Measurements from ENCODE around the gene RAB19. TPM values are rescaled to one million over a fixed set of nuclear protein-coding genes. Genes with fewer than 3 reads are reported as not detected.

RAB19 gene
- total and polyA plus RNA-seq, 9 of the 15 experiments (the other 6 are each of a cell fraction or from before 2014, with no cell fraction given): not detected

- TF ChIP-seq ZBTB43 (CRISPR knock-in tag; IDR thresholded peaks at IDR 0.05) (no peak), ARID3A (IDR thresholded peaks at IDR 0.05; ENCODE audit: borderline replicate concordance, low read depth, low read length) (peak; percentile 71; the same call in 1 of the 2 replicates), NR4A1 (CRISPR knock-in tag; IDR thresholded peaks at IDR 0.05) (no peak), NR4A1 (tag; IDR thresholded peaks at IDR 0.05) (no peak), CREB3 (tag; conservative IDR thresholded peaks at IDR 0.05; ENCODE audit: low read depth) (no peak), ETS1 (conservative IDR thresholded peaks at IDR 0.05; ENCODE audit: control insufficient read depth, low read depth, low read length) (no peak; the same call in 1 of the 2 replicates), NKRF (IDR thresholded peaks at IDR 0.05; ENCODE audit: borderline replicate concordance) (no peak), CBFB (CRISPR knock-in tag; IDR thresholded peaks at IDR 0.05) (no peak), ZBTB49 (CRISPR knock-in tag; IDR thresholded peaks at IDR 0.05; ENCODE audit: borderline replicate concordance) (no peak), MYBL2 (IDR thresholded peaks at IDR 0.05; ENCODE audit: low read depth) (no peak), MYBL2 (CRISPR knock-in tag; IDR thresholded peaks at IDR 0.05; ENCODE audit: borderline replicate concordance) (no peak), COPS2 (conservative IDR thresholded peaks at IDR 0.05) (no peak), ZNF766 (CRISPR knock-in tag; conservative IDR thresholded peaks at IDR 0.05) (no peak), ZNF586 (CRISPR knock-in tag; conservative IDR thresholded peaks at IDR 0.05) (no peak), FOXA3 (CRISPR knock-in tag; conservative IDR thresholded peaks at IDR 0.05 in 1 of 2, IDR thresholded peaks at IDR 0.05 in 1 of 2) (peak in 1 of 2 experiments; percentile 41; a peak in 1 of 4 replicates), GABPB2 (CRISPR knock-in tag; conservative IDR thresholded peaks at IDR 0.05) (no peak), TBP (optimal IDR thresholded peaks at IDR 0.05; ENCODE audit: low read depth, low read length) (no peak), SAP30 (IDR thresholded peaks at IDR 0.05; ENCODE audit: borderline replicate concordance, insufficient read depth, low read depth, low read length, poor library complexity, severe bottlenecking) (no peak)
Measured at GRCh38 chr7:140391634-140392033, 12.2 kb upstream of the RAB19 start (continued).
